Measurements from ENCODE around the gene HIVEP1.
"Not testable (repeated sequence)": the region's sequence is repeated elsewhere in the genome, so short reads cannot be mapped to it uniquely, and the experiment has no call there.

The HIVEP1 gene

DNA sequence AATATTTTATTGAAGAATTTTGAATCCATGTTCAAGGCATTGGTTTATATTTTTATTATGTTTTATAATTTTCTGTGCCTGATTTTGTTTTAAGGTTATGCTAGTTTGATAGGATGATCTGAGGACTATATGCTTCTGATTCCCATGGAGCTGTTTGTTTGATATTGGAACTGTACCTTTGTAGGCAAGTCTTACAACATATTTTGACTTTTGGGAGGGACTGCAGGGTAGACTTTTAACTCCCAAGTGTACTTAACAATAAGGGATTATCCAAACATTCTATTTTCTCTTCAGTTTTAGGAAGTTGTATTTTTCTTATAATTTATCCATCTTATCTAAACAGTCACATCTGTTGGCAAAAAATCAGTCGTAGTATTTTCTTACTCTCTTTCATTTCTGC, 82.6 kb downstream of the HIVEP1 start:
- no peak for FAIRE-seq

DNA sequence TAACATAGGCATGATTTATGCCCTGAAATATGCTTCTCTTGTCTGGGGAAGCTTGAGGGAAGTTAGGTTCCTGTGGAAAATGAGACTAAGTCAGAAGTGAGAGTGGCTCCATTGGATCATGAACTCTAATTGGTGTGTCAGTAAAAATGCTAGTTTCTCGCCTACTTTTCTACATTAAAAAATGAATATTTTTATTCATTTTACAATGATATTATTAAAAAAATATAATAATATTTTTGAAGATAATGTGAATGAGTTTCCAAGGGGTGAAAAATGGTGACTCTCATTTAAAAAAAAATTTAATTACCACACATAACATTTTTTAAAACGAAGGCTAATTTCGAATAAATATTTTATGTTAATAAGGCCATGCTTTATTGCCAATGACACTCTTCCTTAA, 84.2 kb downstream of the HIVEP1 start:
- FAIRE-seq, result no peak

- no peak for FAIRE-seq
Measured at GRCh38 chr6:12097791-12098190, 85.7 kb downstream of the HIVEP1 start.

GRCh38 chr6:12099623-12100338, 87.7 kb downstream of the HIVEP1 start:
- FAIRE-seq, result no peak

GRCh38 chr6:12101048-12101447, 88.9 kb downstream of the HIVEP1 start:
- FAIRE-seq, result peak; percentile 60

- FAIRE-seq, result no peak
Measured at GRCh38 chr6:12101653-12102312, 89.7 kb downstream of the HIVEP1 start.

GRCh38 chr6:12102350-12102749, 90.2 kb downstream of the HIVEP1 start:
- FAIRE-seq, result no peak

DNA sequence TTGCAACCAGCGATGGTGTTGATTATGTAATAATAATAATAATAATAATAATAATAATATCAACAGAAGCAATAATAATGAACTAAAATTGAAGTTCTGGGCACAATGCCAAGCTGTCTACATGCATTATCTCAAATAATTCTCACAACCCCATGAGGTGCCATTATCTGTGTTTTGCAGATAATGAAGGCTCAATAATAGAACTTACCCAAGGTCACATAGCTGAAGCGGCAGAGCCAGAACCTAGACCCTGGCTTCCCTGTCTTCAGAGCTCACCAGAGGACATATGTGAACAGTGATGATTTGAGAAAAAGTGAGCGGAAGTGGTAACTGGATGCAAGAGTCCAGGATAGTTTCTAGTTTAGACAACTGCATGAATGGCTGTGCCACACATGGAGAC, 91.0 kb downstream of the HIVEP1 start:
- no peak for FAIRE-seq

- FAIRE-seq, result no peak
Measured at GRCh38 chr6:12105271-12105670, 93.2 kb downstream of the HIVEP1 start.

- not testable (repeated sequence) for FAIRE-seq
Measured at GRCh38 chr6:12108376-12108775, 96.3 kb downstream of the HIVEP1 start.

GRCh38 chr6:12110523-12111362, 98.6 kb downstream of the HIVEP1 start:
- FAIRE-seq, result no peak

DNA sequence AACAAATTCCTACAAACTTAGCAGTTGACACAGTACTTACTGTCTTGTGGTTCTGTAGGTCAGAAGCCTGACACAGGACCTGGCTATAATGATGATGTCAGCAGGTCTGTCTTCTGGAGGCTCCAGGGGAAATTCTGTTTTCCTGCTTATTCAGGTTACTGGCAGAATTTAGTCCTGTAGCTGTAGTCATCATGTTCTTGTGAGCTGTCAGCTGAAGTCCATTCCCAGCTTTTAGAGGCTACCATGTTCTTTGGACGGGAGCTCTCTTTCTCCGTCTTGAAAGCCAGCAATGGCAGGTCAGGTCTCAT, 99.2 kb downstream of the HIVEP1 start:
- FAIRE-seq, result no peak

DNA sequence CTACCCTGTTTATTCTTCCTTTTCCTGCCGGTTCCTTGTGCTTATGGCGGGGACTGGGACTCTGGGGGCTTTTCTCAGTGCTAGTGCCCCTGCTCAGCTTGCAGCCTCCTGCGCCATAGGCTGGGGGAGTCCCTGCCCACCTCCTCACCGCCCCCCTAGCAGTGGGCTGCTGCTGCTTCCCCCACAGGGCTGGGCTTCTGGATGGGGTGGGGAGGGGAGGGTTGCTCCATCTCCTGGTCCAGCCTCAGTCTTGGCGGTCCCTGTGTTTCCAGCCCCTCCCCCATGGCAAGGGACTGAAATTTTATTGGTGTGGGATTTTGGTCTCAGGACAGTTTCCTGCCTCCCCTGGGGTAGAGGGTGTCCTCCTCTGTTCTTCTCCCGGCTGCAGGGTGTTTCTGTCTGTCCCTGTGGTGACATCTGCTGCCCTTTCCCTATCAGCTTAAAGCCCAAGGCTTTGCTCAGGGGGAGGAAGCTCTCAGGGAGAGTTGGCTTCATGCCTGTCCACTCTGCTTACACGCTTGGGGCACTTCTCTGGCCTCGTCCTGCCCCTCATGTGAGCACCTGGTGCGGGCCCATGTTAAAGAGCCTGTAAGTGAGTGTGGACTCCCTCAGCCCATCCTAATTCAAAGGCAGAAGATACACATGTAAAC, 100.6 kb downstream of the HIVEP1 start:
- no peak for FAIRE-seq

DNA sequence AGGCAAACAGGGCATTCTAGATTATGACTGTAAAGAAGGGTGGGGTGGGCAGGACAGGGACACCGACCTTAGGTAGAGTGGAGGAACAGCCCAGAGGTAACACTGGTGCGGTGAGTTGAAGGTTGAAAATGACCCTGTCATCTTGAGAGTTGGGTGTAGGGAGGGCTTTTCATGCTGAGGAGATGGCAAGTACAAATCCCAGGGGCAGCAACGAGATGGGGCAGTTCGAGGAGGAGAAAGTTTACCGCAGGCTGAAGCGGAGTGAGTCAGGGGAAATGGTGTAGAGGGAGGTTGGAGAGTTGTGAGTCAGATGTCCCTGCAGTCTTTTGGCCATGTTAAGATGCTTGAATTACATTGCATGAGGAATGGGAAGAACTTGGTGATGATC, 101.1 kb downstream of the HIVEP1 start:
- FAIRE-seq, result no peak

DNA sequence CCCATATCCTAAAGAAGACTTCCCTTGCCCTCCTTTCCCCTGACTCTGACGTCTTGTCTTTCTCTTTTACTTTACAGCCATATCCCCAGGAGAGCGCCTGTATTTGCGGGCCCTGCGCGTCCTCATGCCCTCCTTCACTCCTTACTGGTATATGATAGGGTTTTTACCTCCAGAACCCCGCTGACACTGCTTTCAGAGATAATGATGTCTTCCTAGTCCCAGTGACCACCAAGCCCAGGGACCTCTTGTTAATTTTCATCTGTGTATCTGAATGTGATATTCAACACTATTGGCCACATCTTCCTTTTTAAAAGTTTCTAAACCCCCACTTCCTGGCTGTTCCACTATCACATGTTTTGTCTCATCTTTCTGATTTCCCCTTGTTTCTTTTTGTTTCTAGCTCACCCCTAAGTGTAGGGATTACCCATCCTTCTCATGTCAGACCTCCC, 102.0 kb downstream of the HIVEP1 start:
- FAIRE-seq, result no peak

GRCh38 chr6:12115001-12115400, 102.9 kb downstream of the HIVEP1 start:
- FAIRE-seq, result no peak

DNA sequence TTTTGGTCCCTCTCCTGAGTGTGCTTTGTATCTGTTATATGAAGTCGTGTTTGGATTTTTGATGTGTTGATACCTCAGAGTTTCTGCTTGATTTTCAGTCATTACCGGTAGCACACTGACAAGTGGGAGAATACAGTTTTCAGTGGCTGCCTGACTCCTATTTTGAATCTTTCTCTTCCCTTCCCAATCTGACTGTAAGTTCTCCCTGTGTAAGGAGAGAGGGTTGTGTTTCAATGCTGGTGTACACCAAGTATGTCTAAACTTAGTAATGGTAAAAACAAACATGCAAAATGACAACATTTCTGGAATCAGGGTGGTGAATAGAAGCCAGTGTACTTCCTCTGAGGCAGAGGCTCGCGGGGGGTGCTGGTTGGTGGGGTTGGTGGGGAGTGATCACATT, 103.4 kb downstream of the HIVEP1 start:
- no peak for FAIRE-seq

GRCh38 chr6:12116264-12116800, 104.2 kb downstream of the HIVEP1 start:
- no peak for FAIRE-seq

GRCh38 chr6:12116978-12117377, 104.9 kb downstream of the HIVEP1 start:
- peak; percentile 13 for FAIRE-seq

DNA sequence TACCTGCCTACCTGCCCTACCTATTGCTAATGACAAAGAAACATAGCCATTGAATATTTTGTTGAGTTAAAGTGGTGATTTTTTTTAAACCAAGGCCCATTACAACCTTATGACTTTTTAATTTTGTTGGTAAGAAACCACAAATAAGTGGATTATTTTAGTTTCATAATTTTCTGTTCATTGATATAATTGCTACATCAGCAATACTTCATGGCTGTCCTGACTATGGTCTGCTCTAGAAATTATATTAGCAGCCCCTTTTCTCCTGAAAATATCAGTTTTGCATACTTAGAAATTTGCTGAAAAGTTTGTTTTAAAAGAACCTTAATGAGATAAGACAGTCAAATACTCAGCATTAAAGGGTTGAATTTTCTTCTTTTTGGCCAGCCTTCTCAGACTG, 106.5 kb downstream of the HIVEP1 start:
- FAIRE-seq, result peak; percentile 75

GRCh38 chr6:12119085-12119588, 107.0 kb downstream of the HIVEP1 start:
- no peak for FAIRE-seq

- no peak for FAIRE-seq
Measured at GRCh38 chr6:12125396-12125795, 113.3 kb downstream of the HIVEP1 start.

DNA sequence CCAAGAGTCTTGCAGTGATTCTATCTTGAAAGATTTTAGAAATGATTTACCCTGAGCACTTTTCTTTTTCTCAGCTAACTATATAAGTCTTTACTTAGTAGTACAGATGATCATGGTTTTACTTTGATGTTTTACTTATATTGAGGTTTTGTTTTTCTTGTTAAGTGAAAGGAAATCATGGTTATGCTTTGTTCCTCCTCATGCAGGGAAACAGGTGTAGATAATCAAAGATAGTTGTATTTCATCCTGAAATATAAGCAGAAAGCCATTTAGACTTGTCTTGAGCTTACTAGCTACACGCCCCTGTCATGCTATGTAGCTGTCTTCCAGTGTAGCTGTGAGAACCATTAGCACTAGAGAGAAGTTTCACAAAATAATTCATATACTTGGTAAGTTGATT, 113.9 kb downstream of the HIVEP1 start:
- no peak for FAIRE-seq

Measured in islet of Langerhans (tissue), 1 donor.